ENCODE data around the gene FGD3.

DNA sequence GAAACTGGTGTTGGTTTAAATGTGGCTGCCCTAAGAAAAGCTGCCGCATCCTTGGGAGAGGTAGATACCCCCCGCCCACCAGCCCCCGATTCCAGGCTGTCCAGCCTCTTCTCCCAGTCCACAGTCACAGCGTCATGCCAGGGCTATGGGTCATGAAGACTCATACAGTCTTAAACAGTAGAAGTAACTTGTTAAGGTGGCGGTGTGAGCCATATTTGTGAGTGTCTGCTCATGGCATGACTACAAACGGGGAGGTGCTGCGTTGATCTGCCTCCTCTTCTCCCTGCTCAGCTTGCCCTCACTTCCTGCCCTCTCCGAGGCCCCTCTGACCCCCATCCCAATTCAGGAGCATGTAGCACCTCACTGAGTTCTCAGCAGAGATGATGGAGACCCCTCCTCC, 20.8 kb downstream of the FGD3 start:
- TF ChIP-seq, protein P1, sequence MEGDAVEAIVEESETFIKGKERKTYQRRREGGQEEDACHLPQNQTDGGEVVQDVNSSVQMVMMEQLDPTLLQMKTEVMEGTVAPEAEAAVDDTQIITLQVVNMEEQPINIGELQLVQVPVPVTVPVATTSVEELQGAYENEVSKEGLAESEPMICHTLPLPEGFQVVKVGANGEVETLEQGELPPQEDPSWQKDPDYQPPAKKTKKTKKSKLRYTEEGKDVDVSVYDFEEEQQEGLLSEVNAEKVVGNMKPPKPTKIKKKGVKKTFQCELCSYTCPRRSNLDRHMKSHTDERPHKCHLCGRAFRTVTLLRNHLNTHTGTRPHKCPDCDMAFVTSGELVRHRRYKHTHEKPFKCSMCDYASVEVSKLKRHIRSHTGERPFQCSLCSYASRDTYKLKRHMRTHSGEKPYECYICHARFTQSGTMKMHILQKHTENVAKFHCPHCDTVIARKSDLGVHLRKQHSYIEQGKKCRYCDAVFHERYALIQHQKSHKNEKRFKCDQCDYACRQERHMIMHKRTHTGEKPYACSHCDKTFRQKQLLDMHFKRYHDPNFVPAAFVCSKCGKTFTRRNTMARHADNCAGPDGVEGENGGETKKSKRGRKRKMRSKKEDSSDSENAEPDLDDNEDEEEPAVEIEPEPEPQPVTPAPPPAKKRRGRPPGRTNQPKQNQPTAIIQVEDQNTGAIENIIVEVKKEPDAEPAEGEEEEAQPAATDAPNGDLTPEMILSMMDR (IDR thresholded peaks at IDR 0.05), result no peak
- TF ChIP-seq HDAC2 (IDR thresholded peaks at IDR 0.05) (no peak), MYC (IDR thresholded peaks at IDR 0.05; ENCODE audit: borderline replicate concordance, low read length) (no peak), TP53 (CRISPR knock-in tag; IDR thresholded peaks at IDR 0.05) (no peak), JUN (IDR thresholded peaks at IDR 0.05) (no peak), RFX5 (IDR thresholded peaks at IDR 0.05) (no peak), POLR2A (IDR thresholded peaks at IDR 0.05; ENCODE audit: low read length) (no peak), CHD4 (IDR thresholded peaks at IDR 0.05; ENCODE audit: borderline replicate concordance) (no peak), EP300 (IDR thresholded peaks at IDR 0.05) (no peak), MAFK (IDR thresholded peaks at IDR 0.05; ENCODE audit: partially characterized antibody) (no peak), KDM1A (IDR thresholded peaks at IDR 0.05; ENCODE audit: low read depth) (no peak)
- TF ChIP-seq, protein P2, sequence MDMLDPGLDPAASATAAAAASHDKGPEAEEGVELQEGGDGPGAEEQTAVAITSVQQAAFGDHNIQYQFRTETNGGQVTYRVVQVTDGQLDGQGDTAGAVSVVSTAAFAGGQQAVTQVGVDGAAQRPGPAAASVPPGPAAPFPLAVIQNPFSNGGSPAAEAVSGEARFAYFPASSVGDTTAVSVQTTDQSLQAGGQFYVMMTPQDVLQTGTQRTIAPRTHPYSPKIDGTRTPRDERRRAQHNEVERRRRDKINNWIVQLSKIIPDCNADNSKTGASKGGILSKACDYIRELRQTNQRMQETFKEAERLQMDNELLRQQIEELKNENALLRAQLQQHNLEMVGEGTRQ (IDR thresholded peaks at IDR 0.05), result no peak

All from A549 (cell line).